NT2/D1 (cell line): ENCODE measurements around the gene MAP1LC3B.
"Not testable (repeated sequence)": the region's sequence is repeated elsewhere in the genome, so short reads cannot be mapped to it uniquely, and the experiment has no call there.

Experiments used
- DNase-seq: peaks from one replicate; pipeline ENCODE4 v3.0.0-alpha.2; 2011; ENCODE audit warnings: low read depth, low spot score
- H3K27me3 ChIP-seq: 2 replicates; pipeline ENCODE4 v1.6.0; 2011; ENCODE audit warnings: mild to moderate bottlenecking; ENCODE audit not compliant: insufficient read length, insufficient read depth
- H3K36me3 ChIP-seq: 2 replicates; pipeline ENCODE4 v1.6.1; 2011; ENCODE audit warnings: mild to moderate bottlenecking, low read length, mixed read lengths; ENCODE audit not compliant: insufficient read depth, insufficient read length
- H3K4me1 ChIP-seq: 2 replicates; pipeline ENCODE4 v1.5.1; 2011; ENCODE audit not compliant: insufficient read depth, insufficient read length
- H3K4me3 ChIP-seq: 2 replicates; pipeline ENCODE4 v1.5.1; 2011; ENCODE audit warnings: low read depth; ENCODE audit not compliant: insufficient read length
- H3K9ac ChIP-seq: 2 replicates; pipeline ENCODE4 v1.6.0; 2011; ENCODE audit warnings: low read depth; ENCODE audit not compliant: insufficient read length
- H3K9me3 ChIP-seq: 2 replicates; pipeline ENCODE4 v1.5.1; 2011; ENCODE audit warnings: mild to moderate bottlenecking, low read length; ENCODE audit not compliant: insufficient read depth
- SUZ12 ChIP-seq: IDR thresholded peaks from 2 replicates; pipeline ENCODE4 v1.6.1; 2011; ENCODE audit not compliant: insufficient read length, insufficient read depth; ENCODE audit errors: extremely low read depth
- YY1 ChIP-seq: IDR thresholded peaks from 2 replicates; pipeline ENCODE4 v1.6.1; 2011; ENCODE audit not compliant: insufficient read length, insufficient read depth
- ZNF274 ChIP-seq: IDR thresholded peaks from 2 replicates; pipeline ENCODE4 v1.6.1; 2011; ENCODE audit warnings: mild to moderate bottlenecking, low read depth, low read length

MAP1LC3B gene

GRCh38 chr16:87387942-87388817 is 4.0 kb upstream of the MAP1LC3B start:
- Histone ChIP-seq H3K4me1 (peaks cover 6% of the 10 kb centered on the region), H3K27me3 (no peaks in the 10 kb centered on the region), H3K9ac (peak overlapping the region; percentile 11), H3K9me3 (no peaks in the 10 kb centered on the region), H3K36me3 (no peaks in the 10 kb centered on the region), H3K4me3 (no peak overlapping the region)
- peak; percentile 97 for TF ChIP-seq YY1
- TF ChIP-seq SUZ12 = no peak
- DNase-seq = peak; percentile 96

- Histone ChIP-seq H3K4me3 (no peak overlapping the region), H3K27me3 (no peaks in the 10 kb centered on the region), H3K9me3 (no peaks in the 10 kb centered on the region), H3K9ac (peak overlapping the region; percentile 11), H3K4me1 (peaks cover 6% of the 10 kb centered on the region), H3K36me3 (no peaks in the 10 kb centered on the region)
- TF ChIP-seq SUZ12 (no peak), ZNF274 (no peak), YY1 (no peak)
- no peak for DNase-seq
Measured at GRCh38 chr16:87388818-87389134, 3.4 kb upstream of the MAP1LC3B start.

- no peak for DNase-seq
- no peaks in the 10 kb centered on the region for H3K9me3 ChIP-seq
- no peak for TF ChIP-seq SUZ12
- no peak for TF ChIP-seq YY1
- TF ChIP-seq ZNF274 = no peak
- H3K9ac ChIP-seq = no peak overlapping the region
- H3K4me3 ChIP-seq = no peak overlapping the region
- no peaks in the 10 kb centered on the region for H3K27me3 ChIP-seq
- H3K4me1 ChIP-seq = peaks cover 6% of the 10 kb centered on the region
- no peaks in the 10 kb centered on the region for H3K36me3 ChIP-seq
Measured at GRCh38 chr16:87389245-87389644, 2.9 kb upstream of the MAP1LC3B start.

- H3K27me3 ChIP-seq, H3K36me3 ChIP-seq, H3K9ac ChIP-seq, H3K9me3 ChIP-seq, H3K4me3 ChIP-seq, DNase-seq, H3K4me1 ChIP-seq: not testable (repeated sequence)
Measured at GRCh38 chr16:87389914-87390313, 2.2 kb upstream of the MAP1LC3B start.

- Histone ChIP-seq H3K36me3 (peaks cover 9% of the 10 kb centered on the region), H3K4me3 (peak overlapping the region; percentile 68), H3K9ac (peak overlapping the region; percentile 87), H3K9me3 (no peaks in the 10 kb centered on the region), H3K27me3 (no peaks in the 10 kb centered on the region), H3K4me1 (peaks cover 6% of the 10 kb centered on the region)
- DNase-seq = no peak
- no peak for TF ChIP-seq SUZ12
- no peak for TF ChIP-seq YY1
- no peak for TF ChIP-seq ZNF274
Measured at GRCh38 chr16:87390641-87391323, 1.4 kb upstream of the MAP1LC3B start.

GRCh38 chr16:87391324-87391949 is 699 bp upstream of the MAP1LC3B start:
- Histone ChIP-seq H3K4me3 (peak overlapping the region; percentile 68), H3K9ac (peak overlapping the region; percentile 87), H3K36me3 (peaks cover 11% of the 10 kb centered on the region), H3K27me3 (no peaks in the 10 kb centered on the region), H3K9me3 (no peaks in the 10 kb centered on the region), H3K4me1 (peaks cover 6% of the 10 kb centered on the region)
- TF ChIP-seq SUZ12 = no peak
- no peak for TF ChIP-seq ZNF274
- no peak for TF ChIP-seq YY1
- no peak for DNase-seq

- peak overlapping the region; percentile 68 for H3K4me3 ChIP-seq
- H3K9me3 ChIP-seq = no peaks in the 10 kb centered on the region
- H3K27me3 ChIP-seq = no peaks in the 10 kb centered on the region
- peak overlapping the region; percentile 92 for H3K9ac ChIP-seq
- peaks cover 5% of the 10 kb centered on the region for H3K4me1 ChIP-seq
- no peak for DNase-seq
- peaks cover 12% of the 10 kb centered on the region for H3K36me3 ChIP-seq
- TF ChIP-seq YY1 (no peak), ZNF274 (no peak), SUZ12 (no peak)
Measured at GRCh38 chr16:87392821-87393679, 914 bp downstream of the MAP1LC3B start.
